A673 (cell line): Measurements from ENCODE around the gene KIF5C. TPM values are rescaled to one million over a fixed set of nuclear protein-coding genes. Genes with fewer than 3 reads are reported as not detected.

Source experiments
- BruUV-seq: library from RNA; stranded (reverse); fragments of 400-500 nt; replicated peaks from 2 replicates; lab custom pipeline; 2021; lab: Mats Ljungman, UMichigan
- CTCF ChIA-PET: fragments of 300-600 bp; sonication (Branson Sonifier 250); formaldehyde crosslinking; loops from one replicate; lab custom pipeline; 2022; ENCODE audit warnings: antibody characterized with exemption; lab: Charles Lee
- POLR2A ChIA-PET: fragments of 300-600 bp; sonication (Branson Sonifier 250); formaldehyde crosslinking; loops from one replicate; lab custom pipeline; 2022; ENCODE audit warnings: antibody characterized with exemption; ENCODE audit not compliant: low non-redundant PET; lab: Charles Lee
- DNase-seq: peaks from one replicate; pipeline ENCODE4 v3.0.0-alpha.2; 2015; ENCODE audit warnings: low spot score
- H3K27ac ChIP-seq: fragments of 200-600 bp; sonication (generic); 2 replicates; pipeline ENCODE4 v1.5.1; 2016; ENCODE audit warnings: mixed run types, low read depth, mild to moderate bottlenecking, mixed read lengths, antibody characterized with exemption, low read length; ENCODE audit not compliant: poor library complexity, severe bottlenecking
- H3K27me3 ChIP-seq: fragments of 200-600 bp; sonication (generic); replicated peaks from 2 replicates; pipeline ENCODE4 v1.6.1; 2017; ENCODE audit warnings: mixed run types, low read depth, mild to moderate bottlenecking, mixed read lengths, antibody characterized with exemption, low read length; ENCODE audit not compliant: insufficient read depth, poor library complexity
- H3K36me3 ChIP-seq: fragments of 200-600 bp; sonication (generic); 2 replicates; pipeline ENCODE4 v1.6.1; 2016; ENCODE audit warnings: mixed run types, mild to moderate bottlenecking, mixed read lengths, antibody characterized with exemption, low read length; ENCODE audit not compliant: insufficient read depth, poor library complexity, severe bottlenecking
- H3K4me1 ChIP-seq: fragments of 200-600 bp; sonication (generic); 2 replicates; pipeline ENCODE4 v1.6.1; 2017; ENCODE audit warnings: mixed run types, mild to moderate bottlenecking, mixed read lengths, antibody characterized with exemption, low read length; ENCODE audit not compliant: insufficient read depth, poor library complexity, severe bottlenecking
- H3K4me3 ChIP-seq: fragments of 200-600 bp; sonication (generic); 2 replicates; pipeline ENCODE4 v1.5.1; 2016; ENCODE audit warnings: low read depth, mixed run types, mild to moderate bottlenecking, mixed read lengths, low read length; ENCODE audit not compliant: poor library complexity, severe bottlenecking
- H3K9me3 ChIP-seq: fragments of 200-600 bp; sonication (generic); 2 replicates; pipeline ENCODE4 v1.6.1; 2016; ENCODE audit warnings: mixed run types, low read depth, mild to moderate bottlenecking, mixed read lengths, antibody characterized with exemption, low read length; ENCODE audit not compliant: poor library complexity, severe bottlenecking
- CTCF ChIP-seq: fragments of 300-800, 200-600 bp; sonication (generic); conservative IDR thresholded peaks from 2 replicates; pipeline ENCODE4 v1.5.1; 2017; ENCODE audit warnings: low read depth, mild to moderate bottlenecking, antibody characterized with exemption, low read length, moderate library complexity, mixed read lengths
- EZH2 ChIP-seq: fragments of 200-600 bp; sonication (generic); IDR thresholded peaks from 2 replicates; pipeline ENCODE4 v1.6.1; 2017; ENCODE audit warnings: borderline replicate concordance, low read depth, mild to moderate bottlenecking, mixed read lengths, antibody characterized with exemption, low read length; ENCODE audit not compliant: poor library complexity, severe bottlenecking
- intact Hi-C: fragments of 100-400 bp; cut with micrococcal nuclease; formaldehyde crosslinking; loops from one replicate; pipeline ENCODE4 v1.10.0; 2022; ENCODE audit not compliant: unreplicated experiment
- total RNA-seq: library from RNA; stranded (reverse); gene quantifications from 2 replicates; pipeline ENCODE4 v1.2.3, GENCODE V29; 2021

The KIF5C gene
- total RNA-seq, 1 experiment from 2014 or later: 0.58 TPM

GRCh38 chr2:148882051-148882450, 7.0 kb downstream of the KIF5C start:
- CTCF ChIA-PET: no interaction called here
- no TSS peak for BruUV-seq

GRCh38 chr2:148885209-148885608, 10.2 kb downstream of the KIF5C start:
- Histone ChIP-seq H3K27ac (no peak overlapping the region), H3K4me3 (no peak overlapping the region), H3K36me3 (no peaks in the 10 kb centered on the region), H3K9me3 (no peaks in the 10 kb centered on the region), H3K4me1 (no peaks in the 10 kb centered on the region), H3K27me3 (peaks cover 48% of the 10 kb centered on the region)
- DNase-seq: no peak
- ChIA-PET CTCF (no interaction called here), POLR2A (no interaction called here)
- no TSS peak for BruUV-seq
- no peak for TF ChIP-seq EZH2
- no peak for TF ChIP-seq CTCF
- intact Hi-C loops: no loop called here

More at GRCh38 chr2:148882051-148882450, 7.0 kb downstream of the KIF5C start:
- intact Hi-C loops: no loop called here
- no peaks in the 10 kb centered on the region for H3K9me3 ChIP-seq
- H3K27ac ChIP-seq: no peak overlapping the region
- H3K27me3 ChIP-seq: peaks cover 41% of the 10 kb centered on the region
- no peaks in the 10 kb centered on the region for H3K36me3 ChIP-seq
- no peak overlapping the region for H3K4me3 ChIP-seq
- POLR2A ChIA-PET: no interaction called here
- no peak for DNase-seq
- H3K4me1 ChIP-seq: no peaks in the 10 kb centered on the region
- no peak for TF ChIP-seq EZH2
- TF ChIP-seq CTCF: no peak

- Histone ChIP-seq H3K27me3 (peaks cover 53% of the 10 kb centered on the region), H3K4me3 (no peak overlapping the region), H3K9me3 (no peaks in the 10 kb centered on the region), H3K4me1 (no peaks in the 10 kb centered on the region), H3K36me3 (no peaks in the 10 kb centered on the region), H3K27ac (no peak overlapping the region)
- no peak for TF ChIP-seq CTCF
- TF ChIP-seq EZH2: no peak
- no peak for DNase-seq
- ChIA-PET POLR2A (no interaction called here), CTCF (no interaction called here)
- BruUV-seq: no TSS peak
- intact Hi-C loops: no loop called here
These were observed 11.0 kb downstream of the KIF5C start for GRCh38 chr2:148885988-148886387.
